Cardiac muscle cell (in vitro differentiated cells and primary cell): ENCODE results near the gene ACP2. TPM values are rescaled to one million over a fixed set of nuclear protein-coding genes. Genes with fewer than 3 reads are reported as not detected.

Experiments
- DNase-seq, 2 donors: peaks; one replicate each; pipeline versions ENCODE4 v3.0.0 to v3.0.0-alpha.2; 2010 to 2017; ENCODE audit warnings: low read depth in 1 of 2, low spot score in 1 of 2
- H3K27ac ChIP-seq: fragments of 200-600 bp; sonication (generic); 2 replicates; pipeline ENCODE4 v1.5.1; 2016
- H3K27me3 ChIP-seq: fragments of 200-600 bp; sonication (generic); 2 replicates; pipeline ENCODE4 v1.6.0; 2016; ENCODE audit warnings: control low read depth
- H3K36me3 ChIP-seq: fragments of 200-600 bp; sonication (generic); 2 replicates; pipeline ENCODE4 v1.5.1; 2016; ENCODE audit warnings: control low read depth
- H3K4me1 ChIP-seq: fragments of 200-600 bp; sonication (generic); 2 replicates; pipeline ENCODE4 v1.8.1; 2017; ENCODE audit warnings: low read depth, mild to moderate bottlenecking, mixed run types
- H3K4me3 ChIP-seq: fragments of 200-600 bp; sonication (generic); 2 replicates; pipeline ENCODE4 v1.5.1; 2016; ENCODE audit warnings: mild to moderate bottlenecking
- H3K9me3 ChIP-seq: fragments of 200-600 bp; sonication (generic); 2 replicates; pipeline ENCODE4 v1.5.1; 2017; ENCODE audit warnings: low read depth, mild to moderate bottlenecking, control low read depth
- CTCF ChIP-seq: IDR thresholded peaks from 2 replicates; pipeline ENCODE4 v1.5.1; 2012; ENCODE audit warnings: low read depth, mild to moderate bottlenecking, low read length
- polyA plus RNA-seq: library from polyadenylated mRNA; unstranded; fragments of >200 nt; fragmentation: Nextera tagmentation; extraction: Ambion mirVana; gene quantifications from 2 replicates; pipeline ENCODE4 v1.2.1, GENCODE V29; 2016
- total RNA-seq: library from RNA; depleted of rRNA; stranded (reverse); fragments of >200 nt; gene quantifications from 2 replicates; pipeline ENCODE4 v1.2.3, GENCODE V29; 2016

ACP2 gene
- total and polyA plus RNA-seq, 2 experiments from 2014 or later, result 67.5 to 87.7 TPM

- DNase-seq, result no peak
- H3K9me3 ChIP-seq, result no peaks in the 10 kb centered on the region
- no peaks in the 10 kb centered on the region for H3K36me3 ChIP-seq
- no peak overlapping the region for H3K27ac ChIP-seq
- no peak overlapping the region for H3K4me3 ChIP-seq
- no peaks in the 10 kb centered on the region for H3K27me3 ChIP-seq
- H3K4me1 ChIP-seq, result peaks cover 23% of the 10 kb centered on the region
- no peak for TF ChIP-seq CTCF
These were observed 11.8 kb upstream of the ACP2 start for GRCh38 chr11:47260366-47260765.

DNA sequence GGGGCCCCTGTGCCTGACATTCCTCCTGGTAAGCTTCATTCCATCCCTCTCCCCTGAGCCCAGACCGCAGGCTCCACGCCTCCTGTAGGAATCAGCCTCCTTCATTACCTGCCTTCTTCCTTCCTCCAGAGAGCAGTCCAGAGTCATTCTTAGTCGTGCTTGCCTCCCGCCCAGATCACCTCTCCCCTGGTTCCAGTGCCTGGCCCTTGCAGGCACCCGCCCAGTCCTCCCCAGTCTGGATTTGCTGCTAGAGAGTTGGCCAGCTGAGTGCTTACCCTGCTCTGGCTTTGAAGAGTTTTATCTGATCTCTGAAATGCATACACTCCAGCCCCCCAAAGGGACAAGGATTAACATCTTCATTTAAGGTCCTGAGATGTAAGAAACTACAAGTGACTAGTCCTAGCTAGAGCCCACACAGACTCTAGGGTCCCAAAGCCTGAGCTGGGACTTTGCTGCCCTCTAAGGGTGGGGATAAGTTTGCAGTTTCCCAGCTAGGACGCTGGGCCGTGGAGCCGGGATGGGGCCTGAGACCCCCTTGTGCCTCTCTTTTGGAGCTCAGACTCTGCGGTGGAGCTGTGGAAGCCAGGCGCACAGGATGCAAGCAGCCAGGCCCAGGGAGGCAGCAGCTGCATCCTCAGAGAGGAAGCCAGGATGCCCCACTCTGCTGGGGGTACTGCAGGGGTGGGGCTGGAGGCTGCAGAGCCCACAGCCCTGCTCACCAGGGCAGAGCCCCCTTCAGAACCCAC, 10.8 kb upstream of the ACP2 start:
- TF ChIP-seq CTCF, result peak; percentile 78
- Histone ChIP-seq H3K4me1 (peaks cover 32% of the 10 kb centered on the region), H3K27me3 (no peaks in the 10 kb centered on the region), H3K4me3 (no peak overlapping the region), H3K36me3 (no peaks in the 10 kb centered on the region), H3K9me3 (no peaks in the 10 kb centered on the region), H3K27ac (peak overlapping the region; percentile 87)
- peak; percentile 61 to 71 for DNase-seq

- peak overlapping the region; percentile 87 for H3K27ac ChIP-seq
- TF ChIP-seq CTCF, result no peak
- H3K36me3 ChIP-seq, result no peaks in the 10 kb centered on the region
- H3K9me3 ChIP-seq, result no peaks in the 10 kb centered on the region
- H3K27me3 ChIP-seq, result no peaks in the 10 kb centered on the region
- no peak overlapping the region for H3K4me3 ChIP-seq
- H3K4me1 ChIP-seq, result peaks cover 33% of the 10 kb centered on the region
- peak in 1 of 2 donors; percentile 21 for DNase-seq
These were observed 9.8 kb upstream of the ACP2 start for GRCh38 chr11:47258317-47258902.

- no peak within 1 kb of the TSS for H3K4me3 ChIP-seq
- H3K27me3 ChIP-seq, result no peaks in the 10 kb centered on the region
- peak; percentile 75 to 96 for DNase-seq
- peaks cover 33% of the 10 kb centered on the region for H3K4me1 ChIP-seq
- H3K36me3 ChIP-seq, result no peaks in the 10 kb centered on the region
- H3K9me3 ChIP-seq, result no peaks in the 10 kb centered on the region
- TF ChIP-seq CTCF, result peak; percentile 65
- peak within 1 kb of the TSS; percentile 87 for H3K27ac ChIP-seq
These were observed 9.1 kb upstream of the ACP2 start, which contains the start of gene NR1H3 for GRCh38 chr11:47257517-47258316. TSS of gene NR1H3 (plus strand) at chr11:47257996. CDS start at chr11:47259217, 1,221 bp downstream.

DNA sequence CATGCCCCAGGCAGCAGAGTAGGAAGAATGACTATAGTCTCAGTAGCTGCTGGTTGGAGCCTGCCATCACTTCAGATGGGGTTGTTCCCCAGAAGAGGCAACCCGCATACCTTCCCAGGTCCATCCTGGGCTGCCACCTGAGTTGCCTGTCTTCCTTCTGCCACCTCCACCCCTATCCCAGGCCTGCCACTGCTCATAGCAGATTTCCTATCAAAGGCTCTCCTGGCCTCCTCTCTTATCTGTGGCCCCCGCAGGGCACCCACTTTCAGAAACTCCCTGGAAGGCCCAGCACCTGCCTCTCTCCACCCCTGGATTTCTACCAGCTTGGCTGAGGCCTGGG, 8.5 kb upstream of the ACP2 start:
- Histone ChIP-seq H3K4me1 (peaks cover 33% of the 10 kb centered on the region), H3K27ac (peak overlapping the region; percentile 87), H3K4me3 (no peak overlapping the region), H3K36me3 (no peaks in the 10 kb centered on the region), H3K9me3 (no peaks in the 10 kb centered on the region), H3K27me3 (no peaks in the 10 kb centered on the region)
- no peak for DNase-seq
- no peak for TF ChIP-seq CTCF
